GM12874 (cell line): ENCODE measurements around the gene NPHP3.

Experiments
- CTCF ChIP-seq: IDR thresholded peaks from 2 replicates; pipeline ENCODE4 v1.5.1; 2011; ENCODE audit warnings: low read depth, mild to moderate bottlenecking, control low read depth, low read length, moderate library complexity; ENCODE audit not compliant: insufficient read depth

Gene NPHP3

GRCh38 chr3:132730891-132731580 is 8.8 kb upstream of the NPHP3 start:
- TF ChIP-seq CTCF: peak; percentile 22; the same call in 1 of the 2 replicates

- peak; percentile 41; the same call in 1 of the 2 replicates for TF ChIP-seq CTCF
These were observed 4.2 kb upstream of the NPHP3 start for GRCh38 chr3:132726341-132726823.

GRCh38 chr3:132723024-132723950 is 1.1 kb upstream of the NPHP3 start:
- no peak for TF ChIP-seq CTCF

GRCh38 chr3:132721479-132722164 is 587 bp downstream of the NPHP3 start:
- TF ChIP-seq CTCF: 0 out of 2 replicates have a peak, but pooled peaks have one; percentile 16

GRCh38 chr3:132720228-132720627 is 2.0 kb downstream of the NPHP3 start:
- TF ChIP-seq CTCF: no peak

GRCh38 chr3:132716372-132716771 is 5.8 kb downstream of the NPHP3 start:
- no peak for TF ChIP-seq CTCF
